ENCODE measurements around the gene BPIFB1. TPM values are rescaled to one million over a fixed set of nuclear protein-coding genes. Genes with fewer than 3 reads are reported as not detected.

Gene BPIFB1
- polyA plus RNA-seq, 1 donor (not counting 4 experiments of a cell fraction or from before 2014, with no cell fraction given): not detected

GRCh38 chr20:33309631-33310030 lies 26.6 kb downstream of the BPIFB1 start:
- dilution Hi-C loops (cut with MboI; ENCODE audit: extremely low pct_ligation_motif_present, low sequenced_read_pairs): no loop called here
- no peak overlapping the region for H3K4me3 ChIP-seq (ENCODE audit: control insufficient read depth in 2 of 3, extremely low read depth in 1 of 3, insufficient read depth in 2 of 3, low read depth in 1 of 3, low read length in 3 of 3)
- H3K36me3 ChIP-seq (ENCODE audit: control insufficient read depth in 2 of 2, extremely low read depth in 1 of 2, insufficient read depth in 2 of 2, low read length in 2 of 2): no peaks in the 10 kb centered on the region
- H3K9me1 ChIP-seq (ENCODE audit: control insufficient read depth, extremely low read depth, insufficient read depth, low read length): no peaks in the 10 kb centered on the region
- no peaks in the 10 kb centered on the region for H3K4me1 ChIP-seq (ENCODE audit: control insufficient read depth, extremely low read depth, insufficient read depth, low read length)
- no peak overlapping the region for H3K4me2 ChIP-seq (ENCODE audit: control insufficient read depth, extremely low read depth, insufficient read depth, low read depth, low read length)
- TF ChIP-seq CTCF (optimal IDR thresholded peaks at IDR 0.05 in 1 of 3, IDR thresholded peaks at IDR 0.05 in 1 of 3, conservative IDR thresholded peaks at IDR 0.05 in 1 of 3; ENCODE audit: extremely low read depth in 1 of 3, insufficient read depth in 2 of 3, low read length in 3 of 3) (no peak), EZH2 (IDR thresholded peaks at IDR 0.05; ENCODE audit: low read length) (no peak)
- H3K9ac ChIP-seq (ENCODE audit: control insufficient read depth, extremely low read depth, insufficient read depth, low read length): no peak overlapping the region
- no peaks in the 10 kb centered on the region for H3K79me2 ChIP-seq (ENCODE audit: control insufficient read depth, insufficient read depth, low read length)
- no peak overlapping the region for H2AFZ ChIP-seq (ENCODE audit: control insufficient read depth, low read length)
- H4K20me1 ChIP-seq (ENCODE audit: control insufficient read depth, extremely low read depth, insufficient read depth, low read length): no peaks in the 10 kb centered on the region
- DNase-seq (ENCODE audit: low read depth, low spot score) (no peak), FAIRE-seq (no peak)
- H3K9me3 ChIP-seq (ENCODE audit: control insufficient read depth, low read depth, low read length): no peaks in the 10 kb centered on the region
- no peak overlapping the region for H3K27ac ChIP-seq (ENCODE audit: control insufficient read depth, insufficient read depth, low read length)
- no peaks in the 10 kb centered on the region for H3K27me3 ChIP-seq (ENCODE audit: control insufficient read depth, extremely low read depth, insufficient read depth, low read length)

- no peak for FAIRE-seq
- H3K27me3 ChIP-seq (ENCODE audit: control insufficient read depth, extremely low read depth, insufficient read depth, low read length): no peaks in the 10 kb centered on the region
- dilution Hi-C loops (cut with MboI; ENCODE audit: extremely low pct_ligation_motif_present, low sequenced_read_pairs): no loop called here
- no peak overlapping the region for H3K9ac ChIP-seq (ENCODE audit: control insufficient read depth, extremely low read depth, insufficient read depth, low read length)
- H3K4me3 ChIP-seq (ENCODE audit: control insufficient read depth in 2 of 3, extremely low read depth in 1 of 3, insufficient read depth in 2 of 3, low read depth in 1 of 3, low read length in 3 of 3): no peak overlapping the region
- no peaks in the 10 kb centered on the region for H3K9me1 ChIP-seq (ENCODE audit: control insufficient read depth, extremely low read depth, insufficient read depth, low read length)
- TF ChIP-seq CTCF (optimal IDR thresholded peaks at IDR 0.05 in 1 of 3, IDR thresholded peaks at IDR 0.05 in 1 of 3, conservative IDR thresholded peaks at IDR 0.05 in 1 of 3; ENCODE audit: extremely low read depth in 1 of 3, insufficient read depth in 2 of 3, low read length in 3 of 3): no peak
- no peaks in the 10 kb centered on the region for H3K9me3 ChIP-seq (ENCODE audit: control insufficient read depth, low read depth, low read length)
- H3K4me1 ChIP-seq (ENCODE audit: control insufficient read depth, extremely low read depth, insufficient read depth, low read length): no peaks in the 10 kb centered on the region
- no peaks in the 10 kb centered on the region for H4K20me1 ChIP-seq (ENCODE audit: control insufficient read depth, extremely low read depth, insufficient read depth, low read length)
- no peaks in the 10 kb centered on the region for H3K36me3 ChIP-seq (ENCODE audit: control insufficient read depth in 2 of 2, extremely low read depth in 1 of 2, insufficient read depth in 2 of 2, low read length in 2 of 2)
- no peak overlapping the region for H3K4me2 ChIP-seq (ENCODE audit: control insufficient read depth, extremely low read depth, insufficient read depth, low read depth, low read length)
- no peak overlapping the region for H3K27ac ChIP-seq (ENCODE audit: control insufficient read depth, insufficient read depth, low read length)
- DNase-seq (ENCODE audit: low read depth, low spot score): no peak
- no peaks in the 10 kb centered on the region for H3K79me2 ChIP-seq (ENCODE audit: control insufficient read depth, insufficient read depth, low read length)
- H2AFZ ChIP-seq (ENCODE audit: control insufficient read depth, low read length): no peak overlapping the region
Measured at GRCh38 chr20:33310327-33310899, 27.4 kb downstream of the BPIFB1 start.
